HCT116 (cell line): ENCODE measurements around the gene RAP1A.

Experiments
- CTCF ChIP-seq, 3 experiments: fragments of 200-600 bp in 1 of 3; sonication (generic) in 1 of 3; IDR thresholded peaks in 2 of 3; conservative IDR thresholded peaks in 1 of 3; 2 replicates each; pipeline ENCODE4 v1.5.1; 2012 to 2017; ENCODE audit warnings: low read depth in 2 of 3, low read length in 2 of 3, antibody characterized with exemption in 1 of 3, borderline replicate concordance in 1 of 3, control low read depth in 1 of 3, mild to moderate bottlenecking in 1 of 3, mixed read lengths in 1 of 3, mixed run types in 1 of 3, moderate library complexity in 1 of 3; ENCODE audit not compliant: insufficient read depth in 1 of 3
- POLR2A ChIP-seq: IDR thresholded peaks from 2 replicates; pipeline ENCODE4 v1.7.0; 2011; ENCODE audit warnings: borderline replicate concordance; ENCODE audit not compliant: insufficient read depth, insufficient read length; ENCODE audit errors: extremely low read depth
- YY1 ChIP-seq: IDR thresholded peaks from 2 replicates; pipeline ENCODE4 v1.6.1; 2011; ENCODE audit warnings: low read length, low read depth, moderate library complexity, mild to moderate bottlenecking; ENCODE audit not compliant: insufficient replicate concordance; ENCODE audit errors: extremely low read depth

GRCh38 chr1:111690306-111690617, 70.7 kb downstream of the RAP1A start:
- no peak for TF ChIP-seq POLR2A
- TF ChIP-seq CTCF (IDR thresholded peaks at IDR 0.05 in 2 of 3, conservative IDR thresholded peaks at IDR 0.05 in 1 of 3; ENCODE audit: borderline replicate concordance in 1 of 3, insufficient read depth in 1 of 3, low read depth in 2 of 3, low read length in 2 of 3), result no peak
- TF ChIP-seq YY1, result no peak
